Glutamatergic neuron (in vitro differentiated cells): ENCODE results near the gene CLIP1. TPM values are rescaled to one million over a fixed set of nuclear protein-coding genes. Genes with fewer than 3 reads are reported as not detected.
"Not testable (repeated sequence)": the region's sequence is repeated elsewhere in the genome, so short reads cannot be mapped to it uniquely, and the experiment has no call there.

Source experiments
- DNase-seq: peaks from one replicate; pipeline ENCODE4 v3.0.0; 2022
- H3K27ac Mint-ChIP-seq: one replicate; pipeline ENCODE4 v1.8.0; 2020; ENCODE audit warnings: mild to moderate bottlenecking, mixed read lengths, inconsistent platforms; ENCODE audit not compliant: unreplicated experiment
- H3K27me3 Mint-ChIP-seq: one replicate; pipeline ENCODE4 v1.8.0; 2020; ENCODE audit warnings: mild to moderate bottlenecking, moderate library complexity, mixed read lengths, inconsistent platforms; ENCODE audit not compliant: unreplicated experiment
- H3K36me3 Mint-ChIP-seq: one replicate; pipeline ENCODE4 v1.8.0; 2020; ENCODE audit warnings: mild to moderate bottlenecking, mixed read lengths, inconsistent platforms; ENCODE audit not compliant: unreplicated experiment
- H3K4me1 Mint-ChIP-seq: one replicate; pipeline ENCODE4 v1.8.0; 2020; ENCODE audit warnings: mild to moderate bottlenecking, low read depth, mixed read lengths, inconsistent platforms; ENCODE audit not compliant: unreplicated experiment
- H3K4me3 Mint-ChIP-seq: one replicate; pipeline ENCODE4 v1.8.0; 2020; ENCODE audit warnings: mild to moderate bottlenecking, mixed read lengths, inconsistent platforms; ENCODE audit not compliant: unreplicated experiment
- H3K9me3 Mint-ChIP-seq: one replicate; pipeline ENCODE4 v1.8.0; 2020; ENCODE audit warnings: mild to moderate bottlenecking, moderate library complexity, mixed read lengths, inconsistent platforms; ENCODE audit not compliant: unreplicated experiment
- total RNA-seq: library from RNA; stranded (reverse); fragmentation: NEBNext Ultra II Directional; extraction: Animal tissue kit (Norgen Biotek cat#: 25700); gene quantifications from one replicate; pipeline ENCODE4 v1.2.1, GENCODE V29; 2021; ENCODE audit not compliant: unreplicated experiment
- TF ChIP-seq, protein P1 (sequence below): fragments of 200-600 bp; sonication (generic); IDR thresholded peaks from one replicate; pipeline ENCODE4 v1.5.0; 2021; ENCODE audit not compliant: partially characterized antibody, unreplicated experiment

The CLIP1 gene
- total RNA-seq, 1 donor from 2014 or later: 65.7 TPM

DNA sequence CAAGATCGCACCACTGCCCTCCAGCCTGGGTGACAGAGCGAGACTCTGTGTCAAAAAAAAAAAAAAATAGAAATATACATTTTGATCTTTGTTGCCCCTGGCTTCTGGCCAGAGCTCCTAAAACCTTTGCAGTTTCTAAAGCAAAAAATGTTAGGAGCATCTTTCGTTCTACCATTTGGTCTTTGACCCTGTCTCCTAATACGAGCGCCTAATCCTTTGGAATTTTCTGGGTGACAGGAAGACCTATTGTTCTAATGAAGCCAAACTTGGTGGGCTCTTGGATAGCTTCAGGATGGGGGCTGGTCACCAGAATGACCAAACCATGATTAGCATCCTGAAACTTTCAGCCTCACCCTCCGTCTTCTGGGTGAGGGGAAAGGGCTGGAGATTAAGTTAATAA lies 32.3 kb upstream of the CLIP1 start:
- H3K36me3 Mint-ChIP-seq: no peaks in the 10 kb centered on the region
- DNase-seq: no peak

GRCh38 chr12:122454250-122454721 lies 31.8 kb upstream of the CLIP1 start:
- Mint-ChIP-seq H3K9me3 (peaks cover 5% of the 10 kb centered on the region), H3K4me1 (no peaks in the 10 kb centered on the region), H3K4me3 (no peak overlapping the region), H3K27ac (no peak overlapping the region), H3K36me3 (no peaks in the 10 kb centered on the region), H3K27me3 (no peaks in the 10 kb centered on the region)
- TF ChIP-seq, protein P1, sequence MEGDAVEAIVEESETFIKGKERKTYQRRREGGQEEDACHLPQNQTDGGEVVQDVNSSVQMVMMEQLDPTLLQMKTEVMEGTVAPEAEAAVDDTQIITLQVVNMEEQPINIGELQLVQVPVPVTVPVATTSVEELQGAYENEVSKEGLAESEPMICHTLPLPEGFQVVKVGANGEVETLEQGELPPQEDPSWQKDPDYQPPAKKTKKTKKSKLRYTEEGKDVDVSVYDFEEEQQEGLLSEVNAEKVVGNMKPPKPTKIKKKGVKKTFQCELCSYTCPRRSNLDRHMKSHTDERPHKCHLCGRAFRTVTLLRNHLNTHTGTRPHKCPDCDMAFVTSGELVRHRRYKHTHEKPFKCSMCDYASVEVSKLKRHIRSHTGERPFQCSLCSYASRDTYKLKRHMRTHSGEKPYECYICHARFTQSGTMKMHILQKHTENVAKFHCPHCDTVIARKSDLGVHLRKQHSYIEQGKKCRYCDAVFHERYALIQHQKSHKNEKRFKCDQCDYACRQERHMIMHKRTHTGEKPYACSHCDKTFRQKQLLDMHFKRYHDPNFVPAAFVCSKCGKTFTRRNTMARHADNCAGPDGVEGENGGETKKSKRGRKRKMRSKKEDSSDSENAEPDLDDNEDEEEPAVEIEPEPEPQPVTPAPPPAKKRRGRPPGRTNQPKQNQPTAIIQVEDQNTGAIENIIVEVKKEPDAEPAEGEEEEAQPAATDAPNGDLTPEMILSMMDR: no peak
- no peak for DNase-seq

More for the DNA sequence above, 32.3 kb upstream of the CLIP1 start:
- H3K27ac Mint-ChIP-seq: no peak overlapping the region
- no peak overlapping the region for H3K4me3 Mint-ChIP-seq
- H3K27me3 Mint-ChIP-seq: no peaks in the 10 kb centered on the region
- H3K4me1 Mint-ChIP-seq: no peaks in the 10 kb centered on the region
- H3K9me3 Mint-ChIP-seq: peaks cover 5% of the 10 kb centered on the region
- TF ChIP-seq, protein P1: no peak

- Mint-ChIP-seq H3K27ac (no peak overlapping the region), H3K27me3 (no peaks in the 10 kb centered on the region), H3K36me3 (no peaks in the 10 kb centered on the region), H3K4me3 (no peak overlapping the region), H3K9me3 (peaks cover 5% of the 10 kb centered on the region), H3K4me1 (no peaks in the 10 kb centered on the region)
- TF ChIP-seq, protein P1: no peak
- no peak for DNase-seq
Measured at GRCh38 chr12:122452701-122453285, 30.3 kb upstream of the CLIP1 start.

- Mint-ChIP-seq H3K27ac (no peak overlapping the region), H3K4me3 (no peak overlapping the region), H3K4me1 (no peaks in the 10 kb centered on the region), H3K27me3 (peaks cover 1% of the 10 kb centered on the region), H3K9me3 (peaks cover 1% of the 10 kb centered on the region), H3K36me3 (no peaks in the 10 kb centered on the region)
- TF ChIP-seq, protein P1: no peak
- DNase-seq: no peak
Measured at GRCh38 chr12:122449317-122449716, 26.8 kb upstream of the CLIP1 start.

DNA sequence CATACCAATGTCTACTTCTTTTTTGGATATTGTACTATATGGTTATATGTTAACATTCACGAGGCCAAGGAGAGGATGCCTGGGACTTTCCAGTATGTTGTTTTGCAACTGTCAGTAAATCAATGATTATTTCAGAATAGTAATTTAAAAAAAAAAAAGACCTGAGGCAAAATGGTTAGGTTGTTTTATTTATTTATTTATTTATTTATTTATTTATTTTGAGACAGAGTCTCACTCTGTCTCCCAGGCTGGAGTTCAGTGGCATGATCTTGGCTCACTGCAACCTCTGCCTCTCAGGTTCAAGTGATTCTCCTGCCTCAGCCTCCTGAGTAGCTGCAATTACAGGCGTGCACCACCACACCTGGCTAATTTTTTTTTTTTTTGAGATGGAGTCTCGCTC lies 25.4 kb upstream of the CLIP1 start:
- H3K36me3 Mint-ChIP-seq, H3K27ac Mint-ChIP-seq, H3K4me3 Mint-ChIP-seq, H3K9me3 Mint-ChIP-seq, H3K27me3 Mint-ChIP-seq, H3K4me1 Mint-ChIP-seq, DNase-seq: not testable (repeated sequence)

- not testable (repeated sequence) for H3K9me3 Mint-ChIP-seq, H3K4me3 Mint-ChIP-seq, H3K27ac Mint-ChIP-seq, H3K4me1 Mint-ChIP-seq, H3K36me3 Mint-ChIP-seq, DNase-seq, H3K27me3 Mint-ChIP-seq
Measured at GRCh38 chr12:122446390-122446789, 23.9 kb upstream of the CLIP1 start.

DNA sequence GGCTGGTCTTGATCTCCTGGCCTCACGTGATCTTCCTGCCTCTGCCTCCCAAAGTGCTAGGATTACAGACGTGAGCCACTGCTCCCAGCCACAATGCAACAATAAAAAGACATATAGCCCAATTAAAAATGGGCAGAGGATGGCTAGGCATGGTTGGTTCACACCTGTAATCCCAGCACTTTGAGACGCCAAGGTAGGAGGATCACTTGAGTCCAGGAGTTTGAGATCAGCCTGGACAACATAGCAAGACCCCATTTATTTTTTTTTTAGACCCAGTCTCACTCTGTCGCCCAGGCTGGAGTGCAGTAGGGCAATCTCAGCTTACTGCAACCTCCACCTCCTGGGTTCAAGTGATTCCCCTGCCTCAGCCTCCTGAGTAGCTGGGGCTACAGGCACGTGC lies 21.6 kb upstream of the CLIP1 start:
- not testable (repeated sequence) for H3K27me3 Mint-ChIP-seq, H3K4me3 Mint-ChIP-seq, H3K36me3 Mint-ChIP-seq, H3K4me1 Mint-ChIP-seq, H3K9me3 Mint-ChIP-seq, DNase-seq, H3K27ac Mint-ChIP-seq

DNA sequence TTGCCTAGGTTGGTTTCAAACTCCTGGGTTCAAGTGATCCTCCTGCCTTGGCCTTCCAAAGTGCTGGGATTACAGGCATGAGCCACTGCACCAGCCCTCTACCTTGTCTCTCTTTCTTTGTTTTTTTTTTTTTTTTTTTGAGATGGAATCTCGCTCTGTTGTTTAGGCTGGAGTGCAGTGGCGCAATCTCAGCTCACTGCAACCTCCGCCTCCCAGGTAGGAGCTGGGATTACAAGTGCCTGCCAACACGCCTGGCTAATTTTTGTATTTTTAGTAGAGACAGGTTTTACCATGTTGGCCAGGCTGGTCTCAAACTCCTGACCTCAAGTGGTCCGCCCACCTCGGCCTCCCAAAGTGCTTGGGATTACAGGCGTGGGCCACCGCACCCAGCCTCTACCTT lies 16.4 kb upstream of the CLIP1 start:
- not testable (repeated sequence) for DNase-seq, H3K36me3 Mint-ChIP-seq, H3K27me3 Mint-ChIP-seq, H3K9me3 Mint-ChIP-seq, H3K4me1 Mint-ChIP-seq, H3K27ac Mint-ChIP-seq, H3K4me3 Mint-ChIP-seq
